DOHH2 (cell line): ENCODE results near the gene ADAMTS9.

ENCODE experiments used
- H3F3A ChIP-seq: fragments of 200-600 bp; sonication (generic), shearing (Covaris generic); 2 replicates; pipeline ENCODE4 v1.6.0; 2016; ENCODE audit warnings: antibody characterized with exemption, mild to moderate bottlenecking; ENCODE audit not compliant: control insufficient read depth, insufficient read depth
- H3K27ac ChIP-seq: fragments of 200-600 bp; sonication (generic); 2 replicates; pipeline ENCODE4 v1.5.1; 2014; ENCODE audit warnings: low read depth, mild to moderate bottlenecking, low read length, moderate library complexity
- H3K27me3 ChIP-seq: fragments of 200-600 bp; sonication (generic); 2 replicates; pipeline ENCODE4 v1.6.1; 2014; ENCODE audit warnings: mild to moderate bottlenecking, low read length, mixed read lengths; ENCODE audit not compliant: control insufficient read depth
- H3K36me3 ChIP-seq: fragments of 200-600 bp; sonication (generic); 2 replicates; pipeline ENCODE4 v1.6.1; 2014; ENCODE audit warnings: mild to moderate bottlenecking, low read length, moderate library complexity, mixed read lengths; ENCODE audit not compliant: control insufficient read depth
- H3K4me1 ChIP-seq: fragments of 200-600 bp; sonication (generic); 2 replicates; pipeline ENCODE4 v1.6.1; 2014; ENCODE audit warnings: mild to moderate bottlenecking, low read length, mixed read lengths; ENCODE audit not compliant: control insufficient read depth
- H3K4me2 ChIP-seq: fragments of 200-600 bp; sonication (generic); 2 replicates; pipeline ENCODE4 v1.6.0; 2014; ENCODE audit warnings: mild to moderate bottlenecking, low read length, moderate library complexity
- H3K4me3 ChIP-seq: fragments of 200-600 bp; sonication (generic); 2 replicates; pipeline ENCODE4 v1.5.1; 2014; ENCODE audit warnings: mild to moderate bottlenecking, low read length, mixed read lengths
- H3K79me2 ChIP-seq: fragments of 200-600 bp; sonication (generic); 2 replicates; pipeline ENCODE4 v1.6.1; 2014; ENCODE audit warnings: mild to moderate bottlenecking, low read length, mixed read lengths; ENCODE audit not compliant: control insufficient read depth
- H3K9me2 ChIP-seq: fragments of 200-600 bp; sonication (generic); replicated peaks from 2 replicates; pipeline ENCODE4 v1.6.1; 2014; ENCODE audit warnings: mild to moderate bottlenecking, low read length, mixed read lengths; ENCODE audit not compliant: control insufficient read depth
- H3K9me3 ChIP-seq: fragments of 200-600 bp; sonication (generic); 2 replicates; pipeline ENCODE4 v1.6.1; 2014; ENCODE audit warnings: antibody characterized with exemption, low read length, mixed read lengths; ENCODE audit not compliant: control insufficient read depth, insufficient read depth
- H4K20me1 ChIP-seq: fragments of 200-600 bp; sonication (generic); 2 replicates; pipeline ENCODE4 v1.6.0; 2014; ENCODE audit warnings: low read depth, mild to moderate bottlenecking, antibody characterized with exemption, low read length, moderate library complexity; ENCODE audit not compliant: control insufficient read depth, insufficient read depth
- CTCF ChIP-seq: fragments of 200-600 bp; sonication (generic); IDR thresholded peaks from one replicate; pipeline ENCODE4 v1.5.1; 2014; ENCODE audit warnings: antibody characterized with exemption, mild to moderate bottlenecking, low read depth, low read length; ENCODE audit not compliant: poor library complexity, severe bottlenecking
- EZH2phosphoT487 ChIP-seq: fragments of 200-600 bp; sonication (generic); IDR thresholded peaks from 2 replicates; pipeline ENCODE4 v1.6.1; 2017; ENCODE audit warnings: borderline replicate concordance, mild to moderate bottlenecking, antibody characterized with exemption, low read length, moderate library complexity, mixed read lengths

ADAMTS9 gene

GRCh38 chr3:64681015-64681414 is 6.8 kb downstream of the ADAMTS9 start:
- Histone ChIP-seq H3K4me3 (no peak overlapping the region), H3K4me1 (no peaks in the 10 kb centered on the region), H3K4me2 (no peak overlapping the region), H3K9me2 (no peaks in the 10 kb centered on the region), H3K27ac (no peak overlapping the region), H3K27me3 (no peaks in the 10 kb centered on the region), H3F3A (no peaks in the 10 kb centered on the region), H3K36me3 (no peaks in the 10 kb centered on the region), H3K9me3 (no peaks in the 10 kb centered on the region), H4K20me1 (no peaks in the 10 kb centered on the region), H3K79me2 (no peaks in the 10 kb centered on the region)
- no peak for TF ChIP-seq CTCF
- no peak for TF ChIP-seq EZH2phosphoT487

- no peaks in the 10 kb centered on the region for H3K9me2 ChIP-seq
- H3K27me3 ChIP-seq = no peaks in the 10 kb centered on the region
- no peaks in the 10 kb centered on the region for H3K4me1 ChIP-seq
Measured at GRCh38 chr3:64680334-64680733, 7.5 kb downstream of the ADAMTS9 start.

GRCh38 chr3:64677961-64678716 is 9.7 kb downstream of the ADAMTS9 start:
- Histone ChIP-seq H3K9me3 (no peaks in the 10 kb centered on the region), H3K27me3 (no peaks in the 10 kb centered on the region), H3K4me3 (no peak overlapping the region), H3F3A (no peaks in the 10 kb centered on the region), H3K4me1 (no peaks in the 10 kb centered on the region), H3K36me3 (no peaks in the 10 kb centered on the region), H3K79me2 (no peaks in the 10 kb centered on the region), H3K27ac (no peak overlapping the region), H4K20me1 (no peaks in the 10 kb centered on the region), H3K4me2 (no peak overlapping the region), H3K9me2 (no peaks in the 10 kb centered on the region)
- TF ChIP-seq EZH2phosphoT487 = no peak
- TF ChIP-seq CTCF = no peak

More at GRCh38 chr3:64680334-64680733, 7.5 kb downstream of the ADAMTS9 start:
- Histone ChIP-seq H4K20me1 (no peaks in the 10 kb centered on the region), H3K27ac (no peak overlapping the region), H3K4me3 (no peak overlapping the region), H3K36me3 (no peaks in the 10 kb centered on the region), H3K79me2 (no peaks in the 10 kb centered on the region), H3K9me3 (no peaks in the 10 kb centered on the region), H3F3A (no peaks in the 10 kb centered on the region), H3K4me2 (no peak overlapping the region)
- TF ChIP-seq EZH2phosphoT487 (no peak), CTCF (no peak)

GRCh38 chr3:64676831-64677230 is 11.0 kb downstream of the ADAMTS9 start:
- no peak overlapping the region for H3K4me2 ChIP-seq
- H4K20me1 ChIP-seq = no peaks in the 10 kb centered on the region
- H3F3A ChIP-seq = no peaks in the 10 kb centered on the region
- H3K9me2 ChIP-seq = no peaks in the 10 kb centered on the region
- no peak overlapping the region for H3K4me3 ChIP-seq
- no peaks in the 10 kb centered on the region for H3K79me2 ChIP-seq
- H3K27ac ChIP-seq = no peak overlapping the region
- no peaks in the 10 kb centered on the region for H3K27me3 ChIP-seq
- H3K4me1 ChIP-seq = no peaks in the 10 kb centered on the region
- TF ChIP-seq EZH2phosphoT487 = no peak
- no peak for TF ChIP-seq CTCF
- no peaks in the 10 kb centered on the region for H3K36me3 ChIP-seq
- no peaks in the 10 kb centered on the region for H3K9me3 ChIP-seq
